GM18867 (cell line): ENCODE measurements around the gene PLEKHN1.
"Not testable (repeated sequence)": the region's sequence is repeated elsewhere in the genome, so short reads cannot be mapped to it uniquely, and the experiment has no call there.

ENCODE experiments used
- ATAC-seq: cut with Tn5 transposase; IDR thresholded peaks from one replicate; pipeline ENCODE4 v1.9.1; 2021; ENCODE audit warnings: mild to moderate bottlenecking, moderate library complexity; ENCODE audit not compliant: unreplicated experiment

The PLEKHN1 gene

DNA sequence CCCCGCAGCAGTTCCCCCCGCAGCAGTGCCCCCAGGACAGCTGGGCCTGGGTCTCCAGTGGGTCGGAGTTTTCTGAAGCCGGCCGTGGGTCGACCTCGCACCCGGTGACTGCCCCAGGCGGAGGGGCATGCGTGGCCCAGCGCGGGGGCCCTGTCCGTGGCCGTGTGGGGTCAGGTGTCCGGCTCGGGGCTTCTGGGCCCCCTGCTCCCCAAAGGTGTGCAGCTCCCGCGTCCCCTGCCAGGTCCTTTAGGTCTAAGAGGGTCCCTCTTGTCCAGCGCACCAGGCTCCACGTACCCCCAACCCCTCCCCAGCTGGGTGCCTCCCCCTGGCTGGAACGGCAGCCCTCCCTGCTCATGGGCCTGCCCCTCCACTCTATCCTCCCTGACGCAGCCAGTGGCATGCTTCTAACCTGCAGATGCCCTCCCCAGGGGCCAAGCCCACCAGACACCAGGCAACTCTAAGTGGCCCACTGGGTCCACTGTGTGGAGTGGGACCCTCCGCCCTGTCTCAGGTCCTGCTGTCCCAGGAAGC is 39.6 kb downstream of the PLEKHN1 start:
- no peak for ATAC-seq

DNA sequence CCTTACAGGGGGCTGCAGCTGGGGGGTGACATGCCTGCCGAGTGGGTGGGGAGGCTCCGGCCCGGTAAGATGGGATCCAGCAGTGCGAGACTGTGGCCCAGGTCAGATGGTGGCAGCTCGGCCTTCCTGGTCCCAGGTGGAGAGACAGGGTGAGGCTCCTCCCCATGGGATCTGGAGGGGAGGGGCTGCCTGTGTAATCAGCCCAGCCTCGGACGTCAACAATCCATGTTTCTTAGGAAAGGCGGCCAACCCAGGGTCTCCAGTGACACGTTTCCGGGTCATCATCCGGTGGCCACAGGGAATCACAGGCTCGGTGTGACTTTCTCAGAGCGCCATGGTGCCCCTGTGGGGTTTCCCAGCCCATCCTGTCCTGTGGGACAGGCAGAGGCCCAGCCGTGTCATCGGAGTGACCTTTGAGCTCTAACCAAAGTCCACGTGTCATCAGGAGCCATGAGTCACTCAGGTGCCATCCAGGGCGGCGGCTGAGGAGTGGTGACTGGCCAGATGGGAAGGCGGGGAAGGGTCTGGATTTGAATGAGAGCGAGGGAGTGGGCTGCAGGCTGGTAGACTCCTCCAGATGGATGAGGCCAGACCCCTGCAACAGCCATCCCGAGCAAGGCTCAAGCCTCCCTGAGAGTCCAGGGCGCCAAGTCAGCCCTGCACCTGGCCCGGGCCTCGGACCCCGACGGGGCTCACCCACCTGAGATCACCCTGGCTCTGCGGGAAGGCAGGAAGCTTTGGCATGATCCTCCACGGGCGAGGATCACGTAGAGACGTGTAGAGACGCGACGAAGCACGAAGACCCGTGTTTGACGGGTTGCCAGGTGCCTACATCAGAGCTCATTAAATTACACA is 40.2 kb downstream of the PLEKHN1 start:
- ATAC-seq: no peak

DNA sequence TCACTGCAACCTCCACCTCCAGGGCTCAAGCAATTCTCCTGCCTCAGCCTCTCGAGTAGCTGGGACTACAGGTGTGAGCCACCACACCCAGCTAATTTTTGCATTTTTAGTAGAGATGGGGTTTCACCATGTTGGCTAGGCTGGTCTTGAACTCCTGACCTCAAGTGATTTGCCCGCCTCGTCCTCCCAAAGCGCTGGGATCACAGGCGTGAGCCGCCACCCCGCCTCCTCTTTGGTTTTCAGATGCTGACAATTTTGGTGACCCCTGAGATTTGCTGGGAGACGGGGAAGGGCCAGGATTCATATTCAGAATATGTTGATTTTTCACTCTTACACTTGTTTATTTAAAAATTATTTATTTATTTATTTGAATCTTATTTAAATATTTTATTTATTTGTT is 43.8 kb downstream of the PLEKHN1 start:
- not testable (repeated sequence) for ATAC-seq

DNA sequence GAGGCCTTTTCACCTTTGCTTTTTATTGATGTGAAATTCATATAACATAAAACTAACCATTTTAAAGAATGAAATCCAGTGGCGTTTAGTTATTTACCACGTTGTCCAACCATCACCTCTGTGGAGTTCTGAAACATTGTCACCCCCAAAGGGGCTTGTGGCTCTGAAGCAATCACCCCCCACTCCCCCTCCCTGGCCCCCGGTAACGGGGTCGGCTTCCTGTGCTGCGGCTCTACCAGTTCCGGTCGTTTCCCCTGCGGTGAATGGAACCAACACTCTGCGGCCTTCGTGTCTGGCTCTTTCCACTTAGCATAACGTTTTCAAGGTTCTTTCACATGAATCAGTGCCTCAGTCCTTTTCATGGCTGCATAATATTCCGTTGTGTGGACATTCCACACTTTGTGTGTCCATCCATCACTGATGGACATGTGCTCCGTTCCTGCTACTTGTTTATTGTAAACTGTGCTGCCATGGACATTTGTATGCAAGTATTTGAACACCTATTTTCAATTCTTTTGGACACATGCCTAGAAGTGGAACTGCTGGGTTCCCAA is 45.2 kb downstream of the PLEKHN1 start:
- ATAC-seq: no peak

GRCh38 chr1:1012736-1013104 is 46.4 kb downstream of the PLEKHN1 start:
- peak; percentile 5 for ATAC-seq

- peak; percentile 78 for ATAC-seq
Measured at GRCh38 chr1:1013105-1013921, 47.0 kb downstream of the PLEKHN1 start, which contains the start of gene ISG15. Gene ISG15, plus strand, starts transcription at chr1:1013497. Its CDS starts 77 bp downstream, at chr1:1013574.

GRCh38 chr1:1013922-1014648 is 47.8 kb downstream of the PLEKHN1 start:
- ATAC-seq: no peak

DNA sequence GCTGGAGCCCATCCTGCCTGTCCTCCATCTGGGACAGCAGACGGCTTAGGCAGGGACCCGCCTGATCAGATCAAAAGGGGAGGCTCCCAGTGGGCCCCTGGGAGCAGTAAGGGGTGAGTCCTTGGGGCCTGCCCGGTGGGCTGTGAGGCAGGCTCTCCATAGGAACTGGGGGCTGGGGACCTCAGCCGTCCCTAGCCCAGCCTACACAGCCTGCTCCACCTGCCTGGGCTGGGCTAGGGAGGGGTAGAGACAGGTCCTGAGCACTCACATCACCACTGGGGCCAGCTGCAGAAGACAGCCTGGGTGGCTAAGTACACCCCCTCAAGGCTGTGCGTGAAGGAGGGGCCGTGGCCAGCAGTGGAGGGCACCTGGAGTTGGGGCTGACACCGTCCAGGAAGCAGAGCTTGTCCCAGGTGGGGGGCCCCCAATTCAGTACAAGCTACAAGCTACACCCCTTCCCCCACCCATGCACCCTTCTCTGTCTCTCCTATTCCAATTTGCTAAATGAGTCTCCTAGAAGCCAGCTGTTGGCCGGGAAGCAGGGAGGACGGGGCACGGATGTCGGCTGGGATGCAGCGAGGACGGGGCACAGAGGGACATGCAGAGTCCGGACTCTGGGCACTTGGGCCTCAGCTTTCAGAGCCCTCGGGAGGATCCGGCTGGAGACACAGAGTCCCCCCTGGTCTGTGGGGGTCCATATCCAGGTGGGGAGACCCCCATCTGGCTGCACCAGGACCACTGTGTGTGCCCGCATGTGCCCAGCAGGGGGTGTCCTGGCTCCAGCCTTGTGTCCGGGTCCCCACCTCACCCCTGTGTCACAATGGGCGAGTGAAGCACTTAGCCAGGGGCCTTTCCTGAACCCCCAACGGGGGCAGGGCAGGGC is 48.8 kb downstream of the PLEKHN1 start:
- ATAC-seq: no peak

- ATAC-seq: not testable (repeated sequence)
Measured at GRCh38 chr1:1017397-1018320, 51.4 kb downstream of the PLEKHN1 start.

DNA sequence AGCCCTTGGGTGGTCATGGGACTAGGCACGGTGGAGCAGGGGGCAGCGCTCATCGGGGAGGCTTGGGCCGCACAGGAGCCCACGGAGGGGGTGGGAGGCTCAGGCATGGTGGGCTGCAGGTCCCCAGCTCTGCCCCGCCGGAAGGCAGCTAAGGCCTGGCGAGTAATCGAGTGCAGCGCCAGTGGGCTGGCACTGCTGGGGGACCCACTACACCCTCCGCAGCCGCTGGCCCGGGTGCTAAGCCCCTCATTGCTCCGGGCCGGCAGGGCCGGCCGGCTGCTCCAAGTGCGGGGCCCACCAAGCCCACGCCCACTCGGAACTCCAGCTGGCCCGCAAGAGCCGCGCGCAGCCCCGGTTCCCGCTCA is 52.0 kb downstream of the PLEKHN1 start:
- ATAC-seq: not testable (repeated sequence)

DNA sequence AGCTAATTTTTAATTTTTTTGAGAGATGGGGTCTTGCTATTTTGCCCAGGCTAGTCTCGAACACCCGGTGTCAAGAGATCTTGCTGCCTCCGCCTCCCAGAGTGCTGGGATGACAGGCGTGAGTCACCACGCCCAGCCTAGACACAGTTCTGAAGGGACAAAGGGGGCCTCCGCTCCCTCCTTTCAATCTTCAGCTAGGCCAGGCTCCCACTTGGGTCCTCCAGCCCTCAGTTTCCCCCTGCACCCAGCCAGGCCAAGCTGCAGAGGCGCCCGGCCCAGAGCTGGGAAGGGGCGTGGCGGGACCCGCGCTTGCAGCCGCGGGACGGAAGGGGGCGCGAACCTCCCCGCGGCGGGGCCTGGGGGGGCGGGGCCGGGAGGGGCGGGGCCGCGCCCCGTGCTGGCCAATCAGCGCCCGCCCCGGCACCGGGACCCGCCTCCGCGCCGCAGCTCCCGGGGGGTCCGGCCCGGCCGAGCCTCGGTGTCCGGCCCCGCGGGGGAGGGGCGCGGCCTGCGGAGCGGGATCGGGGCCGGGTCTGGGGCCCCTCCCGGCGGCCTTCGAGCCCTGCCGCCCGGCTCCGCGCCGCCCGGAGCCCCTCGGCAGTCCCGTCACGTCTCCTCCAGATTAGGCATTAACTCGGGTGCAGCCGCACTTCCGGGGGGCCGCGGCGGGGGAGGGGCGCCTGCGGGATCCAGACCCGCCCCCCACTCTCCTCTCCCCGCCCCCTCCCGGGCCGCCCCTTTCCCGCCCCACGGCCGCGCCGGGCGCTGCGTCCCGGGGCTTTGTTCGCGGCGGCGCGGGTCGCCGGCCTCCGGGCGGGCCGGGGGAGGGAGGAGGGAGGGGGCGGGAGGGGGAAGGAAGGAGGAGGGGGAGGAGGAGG is 53.1 kb downstream of the PLEKHN1 start:
- ATAC-seq: peak; percentile 75

- peak; percentile 31 for ATAC-seq
Measured at GRCh38 chr1:1020000-1020404, 53.7 kb downstream of the PLEKHN1 start, which contains the start of gene AGRN. Gene AGRN, plus strand, starts transcription at chr1:1020120. Its CDS starts 53 bp downstream, at chr1:1020173.

- ATAC-seq: peak; percentile 4
Measured at GRCh38 chr1:1020415-1021009, 54.2 kb downstream of the PLEKHN1 start.

DNA sequence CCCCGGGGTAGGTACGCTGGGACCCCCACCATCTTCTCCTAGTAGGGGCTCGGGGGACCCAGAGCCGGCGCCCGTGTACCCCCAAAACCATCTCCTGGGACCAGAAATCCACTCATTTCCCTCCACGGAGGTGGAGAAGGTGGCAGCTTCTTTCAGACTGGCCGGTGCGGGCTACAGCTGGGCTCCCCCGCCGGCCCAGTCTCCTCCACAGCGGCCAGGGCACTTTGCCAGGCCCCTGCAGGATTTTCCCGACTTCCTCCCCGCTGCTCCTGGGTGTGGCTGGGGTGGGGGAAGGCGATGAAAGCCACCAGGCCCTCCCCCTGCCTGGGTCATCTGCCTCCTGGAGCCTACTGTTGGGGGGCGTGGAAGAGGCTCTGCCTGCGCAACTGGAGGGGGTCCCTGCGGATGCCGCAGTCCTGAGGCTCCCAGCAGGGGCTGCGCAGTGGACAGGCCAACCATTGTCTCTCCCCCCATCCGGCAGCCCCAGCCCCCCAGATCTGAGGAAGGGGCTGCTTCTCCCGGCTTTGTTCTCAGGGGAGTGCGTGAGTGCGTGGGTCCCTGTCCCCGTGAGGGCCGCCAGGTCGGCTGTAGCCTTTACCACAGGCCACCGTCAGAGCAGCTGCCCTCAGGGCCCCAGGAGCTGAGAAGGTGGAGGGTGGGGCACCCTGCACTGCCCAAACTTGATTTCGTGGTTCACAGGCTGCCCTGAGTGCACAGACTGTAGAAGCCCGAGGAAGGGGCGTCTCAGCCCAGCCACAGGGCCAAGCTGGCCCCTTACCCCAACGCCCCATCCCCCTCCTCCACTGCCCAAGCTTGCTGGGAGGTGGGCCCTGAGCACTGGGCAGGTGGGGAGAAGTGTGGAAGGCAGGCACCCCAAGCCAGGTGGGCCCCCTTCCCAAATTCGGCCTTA is 55.0 kb downstream of the PLEKHN1 start:
- no peak for ATAC-seq

DNA sequence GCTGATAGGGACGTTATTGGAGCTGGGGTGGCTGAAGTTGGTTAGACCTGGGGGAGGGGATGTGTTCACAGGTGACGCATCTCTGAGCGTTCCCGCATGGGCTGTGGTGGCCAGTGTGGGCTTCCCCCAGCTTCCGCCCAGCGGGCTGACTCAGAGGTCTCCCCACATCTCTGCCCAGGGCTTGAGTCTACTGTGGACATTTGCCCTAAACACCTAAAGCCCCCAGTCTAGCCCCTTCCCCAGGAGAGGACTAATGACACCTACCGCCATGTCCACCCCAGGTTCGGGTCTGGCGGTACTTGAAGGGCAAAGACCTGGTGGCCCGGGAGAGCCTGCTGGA is 55.6 kb downstream of the PLEKHN1 start:
- ATAC-seq: no peak

GRCh38 chr1:1022302-1023009 is 56.2 kb downstream of the PLEKHN1 start:
- ATAC-seq: no peak
